ENCODE results near the gene DBN1. TPM values are rescaled to one million over a fixed set of nuclear protein-coding genes. Genes with fewer than 3 reads are reported as not detected.

The DBN1 gene
- total RNA-seq, 1 donor from 2014 or later: 371 TPM

DNA sequence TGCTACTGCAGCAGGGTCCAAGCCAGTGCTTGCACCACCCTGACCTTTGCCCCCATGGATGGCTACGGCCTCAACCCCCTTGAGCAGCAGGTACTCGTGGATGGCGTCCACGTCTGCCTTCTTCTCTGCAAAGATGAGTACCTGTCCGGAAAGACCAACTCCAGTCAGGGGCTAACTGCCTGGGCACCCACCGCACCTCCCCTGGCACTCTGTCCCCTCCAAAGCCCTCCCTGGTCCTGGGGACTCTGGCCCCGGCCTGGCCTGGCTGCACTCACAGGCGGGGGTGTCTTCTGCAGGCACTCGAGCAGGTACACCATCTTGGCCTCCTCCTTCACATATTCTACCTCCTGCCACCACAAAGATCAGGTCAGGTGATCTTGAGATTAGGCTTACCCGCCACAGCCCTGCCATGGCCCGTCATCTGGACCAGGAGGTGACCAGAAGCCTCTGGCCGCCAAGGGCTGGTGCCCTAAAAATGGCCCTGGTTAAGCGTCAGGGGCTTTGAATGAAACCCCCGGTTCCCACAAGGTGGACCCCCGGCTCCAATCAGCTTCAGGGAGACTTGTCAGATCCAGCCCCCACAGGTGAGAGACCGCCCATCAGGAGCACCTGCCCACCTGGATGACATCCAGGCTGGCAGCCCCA is 39.4 kb upstream of the DBN1 start:
- Histone ChIP-seq H3K36me3 (ENCODE audit: insufficient read depth, low read length) (peaks cover 23% of the 10 kb centered on the region), H3K9me3 (ENCODE audit: insufficient read depth, low read depth, low read length) (no peaks in the 10 kb centered on the region)
- no peak for FAIRE-seq

DNA sequence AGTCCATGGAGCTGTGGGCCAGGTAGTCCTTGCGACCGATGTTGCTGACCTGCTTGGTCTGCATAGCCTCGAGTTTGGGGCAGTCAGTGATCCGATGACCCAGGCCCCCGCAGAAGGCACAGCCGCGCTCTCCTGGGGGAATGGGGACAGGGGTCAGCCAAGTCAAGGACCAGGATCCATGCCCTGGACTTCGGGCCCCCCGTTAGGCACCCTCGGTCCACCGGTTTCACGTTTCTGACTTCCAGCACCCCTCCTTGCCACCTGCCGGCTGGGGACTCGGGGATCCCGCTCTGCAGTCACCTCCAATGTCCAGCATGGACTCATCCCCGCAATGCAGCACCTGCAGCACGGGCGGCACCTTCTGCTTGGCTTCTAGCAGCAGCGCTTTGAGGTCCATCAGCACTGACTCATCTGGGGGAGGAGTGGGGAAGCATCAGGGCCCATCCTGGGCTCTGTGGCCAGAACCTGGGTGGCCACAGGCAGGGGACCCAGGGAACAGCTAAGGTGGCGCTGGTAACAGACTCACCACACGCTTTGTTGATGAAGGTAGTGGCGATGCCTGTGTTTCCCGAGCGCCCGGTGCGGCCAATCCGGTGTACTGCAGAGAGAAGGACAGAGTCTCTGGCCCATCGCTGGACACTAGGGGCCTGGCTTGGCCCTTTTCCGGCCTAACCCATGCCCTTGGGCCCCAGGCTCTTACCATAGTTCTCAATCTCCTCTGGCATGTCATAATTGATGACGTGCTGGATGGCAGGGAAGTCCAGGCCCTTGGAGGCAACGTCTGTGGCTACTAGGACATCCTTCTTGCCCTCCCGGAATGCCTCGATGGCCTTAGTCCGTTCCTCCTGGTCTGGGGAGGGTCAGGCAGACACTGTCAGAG is 38.6 kb upstream of the DBN1 start:
- Mint-ChIP-seq H3K4me3 (ENCODE audit: unreplicated experiment) (no peak overlapping the region), H3K27ac (ENCODE audit: unreplicated experiment) (no peak overlapping the region), H3K9me3 (ENCODE audit: unreplicated experiment) (no peaks in the 10 kb centered on the region), H3K4me1 (ENCODE audit: low read depth, unreplicated experiment) (peaks cover 15% of the 10 kb centered on the region), H3K27me3 (ENCODE audit: low read depth, unreplicated experiment) (no peaks in the 10 kb centered on the region), H3K36me3 (ENCODE audit: low read depth, unreplicated experiment) (peaks cover 33% of the 10 kb centered on the region)
- Histone ChIP-seq H3K27ac (ENCODE audit: low read depth, low read length) (no peak overlapping the region), H3K4me2 (ENCODE audit: low read length) (no peak overlapping the region), H3K4me1 (ENCODE audit: insufficient read depth, low read length) (peaks cover 11% of the 10 kb centered on the region), H4K20me1 (ENCODE audit: insufficient read depth, low read length) (peaks cover 50% of the 10 kb centered on the region), H3K79me2 (ENCODE audit: insufficient read depth, low read length) (peaks cover 28% of the 10 kb centered on the region), H3K9me3 (ENCODE audit: insufficient read depth, low read depth, low read length) (no peaks in the 10 kb centered on the region), H2AFZ (ENCODE audit: low read depth, low read length) (no peak overlapping the region), H3K9ac (ENCODE audit: low read length) (no peak overlapping the region), H3K27me3 (ENCODE audit: insufficient read depth, low read length) (no peaks in the 10 kb centered on the region), H3K36me3 (ENCODE audit: insufficient read depth, low read length) (peaks cover 23% of the 10 kb centered on the region), H3K4me3 (ENCODE audit: insufficient read depth, low read depth, low read length) (no peak overlapping the region)
- DNase-seq (ENCODE audit: low read depth) (no peak), FAIRE-seq (no peak)
- TF ChIP-seq, protein P1, sequence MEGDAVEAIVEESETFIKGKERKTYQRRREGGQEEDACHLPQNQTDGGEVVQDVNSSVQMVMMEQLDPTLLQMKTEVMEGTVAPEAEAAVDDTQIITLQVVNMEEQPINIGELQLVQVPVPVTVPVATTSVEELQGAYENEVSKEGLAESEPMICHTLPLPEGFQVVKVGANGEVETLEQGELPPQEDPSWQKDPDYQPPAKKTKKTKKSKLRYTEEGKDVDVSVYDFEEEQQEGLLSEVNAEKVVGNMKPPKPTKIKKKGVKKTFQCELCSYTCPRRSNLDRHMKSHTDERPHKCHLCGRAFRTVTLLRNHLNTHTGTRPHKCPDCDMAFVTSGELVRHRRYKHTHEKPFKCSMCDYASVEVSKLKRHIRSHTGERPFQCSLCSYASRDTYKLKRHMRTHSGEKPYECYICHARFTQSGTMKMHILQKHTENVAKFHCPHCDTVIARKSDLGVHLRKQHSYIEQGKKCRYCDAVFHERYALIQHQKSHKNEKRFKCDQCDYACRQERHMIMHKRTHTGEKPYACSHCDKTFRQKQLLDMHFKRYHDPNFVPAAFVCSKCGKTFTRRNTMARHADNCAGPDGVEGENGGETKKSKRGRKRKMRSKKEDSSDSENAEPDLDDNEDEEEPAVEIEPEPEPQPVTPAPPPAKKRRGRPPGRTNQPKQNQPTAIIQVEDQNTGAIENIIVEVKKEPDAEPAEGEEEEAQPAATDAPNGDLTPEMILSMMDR (IDR thresholded peaks at IDR 0.05; ENCODE audit: insufficient read depth, low read depth, low read length): no peak
- no peak for TF ChIP-seq EZH2 (IDR thresholded peaks at IDR 0.05; ENCODE audit: insufficient read depth, low read length)

More for the DNA sequence above, 39.4 kb upstream of the DBN1 start:
- Mint-ChIP-seq H3K36me3 (ENCODE audit: low read depth, unreplicated experiment) (peaks cover 25% of the 10 kb centered on the region), H3K4me1 (ENCODE audit: low read depth, unreplicated experiment) (peaks cover 15% of the 10 kb centered on the region), H3K9me3 (ENCODE audit: unreplicated experiment) (no peaks in the 10 kb centered on the region), H3K27ac (ENCODE audit: unreplicated experiment) (no peak overlapping the region), H3K4me3 (ENCODE audit: unreplicated experiment) (no peak overlapping the region), H3K27me3 (ENCODE audit: low read depth, unreplicated experiment) (no peaks in the 10 kb centered on the region)
- TF ChIP-seq, protein P1 (IDR thresholded peaks at IDR 0.05; ENCODE audit: insufficient read depth, low read depth, low read length): no peak
- TF ChIP-seq EZH2 (IDR thresholded peaks at IDR 0.05; ENCODE audit: insufficient read depth, low read length): no peak
- Histone ChIP-seq H4K20me1 (ENCODE audit: insufficient read depth, low read length) (peaks cover 50% of the 10 kb centered on the region), H3K27ac (ENCODE audit: low read depth, low read length) (no peak overlapping the region), H3K4me1 (ENCODE audit: insufficient read depth, low read length) (peaks cover 11% of the 10 kb centered on the region), H3K79me2 (ENCODE audit: insufficient read depth, low read length) (peaks cover 28% of the 10 kb centered on the region), H3K4me3 (ENCODE audit: insufficient read depth, low read depth, low read length) (no peak overlapping the region), H2AFZ (ENCODE audit: low read depth, low read length) (no peak overlapping the region), H3K9ac (ENCODE audit: low read length) (no peak overlapping the region), H3K27me3 (ENCODE audit: insufficient read depth, low read length) (no peaks in the 10 kb centered on the region), H3K4me2 (ENCODE audit: low read length) (no peak overlapping the region)
- no peak for DNase-seq (ENCODE audit: low read depth)

Measured in astrocyte (in vitro differentiated cells and primary cell).